HG02840 (cell line): ENCODE measurements around the gene APLP1.
"Not testable (repeated sequence)": the region's sequence is repeated elsewhere in the genome, so short reads cannot be mapped to it uniquely, and the experiment has no call there.

Source experiments
- ATAC-seq: cut with Tn5 transposase; IDR thresholded peaks from one replicate; pipeline ENCODE4 v1.9.1; 2021; ENCODE audit warnings: mild to moderate bottlenecking, moderate library complexity, moderate number of reproducible peaks; ENCODE audit not compliant: unreplicated experiment, low FRiP score

APLP1 gene

GRCh38 chr19:35851213-35852028 is 17.0 kb upstream of the APLP1 start:
- no peak for ATAC-seq

- no peak for ATAC-seq
Measured at GRCh38 chr19:35852029-35852780, 16.2 kb upstream of the APLP1 start, which contains the start of gene NPHS1. TSS of gene NPHS1 (minus strand) at chr19:35852504. CDS start at chr19:35851837, 667 bp downstream.

GRCh38 chr19:35853038-35853756 is 15.2 kb upstream of the APLP1 start:
- ATAC-seq, result no peak

GRCh38 chr19:35856546-35857149 is 11.7 kb upstream of the APLP1 start, which contains the start of gene KIRREL2:
TSS of gene KIRREL2 (plus strand) at chr19:35856911. CDS start at chr19:35857120, 209 bp downstream.
- ATAC-seq, result no peak

GRCh38 chr19:35858311-35858710 is 10.1 kb upstream of the APLP1 start:
- no peak for ATAC-seq

GRCh38 chr19:35859414-35859813 is 9.0 kb upstream of the APLP1 start:
- ATAC-seq, result no peak

- no peak for ATAC-seq
Measured at GRCh38 chr19:35860436-35860817, 7.9 kb upstream of the APLP1 start.

GRCh38 chr19:35860818-35861639 is 7.3 kb upstream of the APLP1 start:
- no peak for ATAC-seq

- ATAC-seq, result no peak
Measured at GRCh38 chr19:35861640-35862160, 6.7 kb upstream of the APLP1 start.

- ATAC-seq, result no peak
Measured at GRCh38 chr19:35862528-35862927, 5.8 kb upstream of the APLP1 start.

GRCh38 chr19:35863018-35863417 is 5.4 kb upstream of the APLP1 start:
- ATAC-seq, result no peak

- ATAC-seq, result no peak
Measured at GRCh38 chr19:35868823-35869326, 501 bp downstream of the APLP1 start.

GRCh38 chr19:35869327-35870123 is 1.2 kb downstream of the APLP1 start:
- no peak for ATAC-seq

GRCh38 chr19:35870124-35870736 is 1.9 kb downstream of the APLP1 start:
- not testable (repeated sequence) for ATAC-seq

GRCh38 chr19:35870798-35871197 is 2.4 kb downstream of the APLP1 start:
- ATAC-seq, result no peak

- ATAC-seq, result no peak
Measured at GRCh38 chr19:35871611-35872010, 3.2 kb downstream of the APLP1 start.

- ATAC-seq, result no peak
Measured at GRCh38 chr19:35872180-35872579, 3.8 kb downstream of the APLP1 start.

- no peak for ATAC-seq
Measured at GRCh38 chr19:35874392-35874930, 6.1 kb downstream of the APLP1 start.
